BE2C (cell line): Measurements from ENCODE around the gene GRAMD4.

Experiments used
- DNase-seq: peaks from one replicate; pipeline ENCODE4 v3.0.0-alpha.2; 2020
- H3K27me3 ChIP-seq: fragments of 250-450 bp; sonication (Bioruptor Pico); 2 replicates; pipeline ENCODE4 v1.5.1; 2020; ENCODE audit warnings: mild to moderate bottlenecking
- H3K36me3 ChIP-seq: fragments of 250-450 bp; sonication (Bioruptor Pico); 2 replicates; pipeline ENCODE4 v1.5.1; 2020; ENCODE audit warnings: mild to moderate bottlenecking
- H3K4me1 ChIP-seq: fragments of 250-450 bp; sonication (Bioruptor Pico); 2 replicates; pipeline ENCODE4 v1.5.1; 2020
- H3K4me3 ChIP-seq: 2 replicates; pipeline ENCODE4 v1.5.1; 2011; ENCODE audit warnings: low read depth, low read length
- H3K9me3 ChIP-seq: fragments of 250-450 bp; sonication (Bioruptor Pico); 2 replicates; pipeline ENCODE4 v1.5.1; 2020
- TF ChIP-seq, protein P1 (sequence below): IDR thresholded peaks from 2 replicates; pipeline ENCODE4 v1.5.1; 2012; ENCODE audit warnings: mild to moderate bottlenecking, low read depth, low read length

GRAMD4 gene

DNA sequence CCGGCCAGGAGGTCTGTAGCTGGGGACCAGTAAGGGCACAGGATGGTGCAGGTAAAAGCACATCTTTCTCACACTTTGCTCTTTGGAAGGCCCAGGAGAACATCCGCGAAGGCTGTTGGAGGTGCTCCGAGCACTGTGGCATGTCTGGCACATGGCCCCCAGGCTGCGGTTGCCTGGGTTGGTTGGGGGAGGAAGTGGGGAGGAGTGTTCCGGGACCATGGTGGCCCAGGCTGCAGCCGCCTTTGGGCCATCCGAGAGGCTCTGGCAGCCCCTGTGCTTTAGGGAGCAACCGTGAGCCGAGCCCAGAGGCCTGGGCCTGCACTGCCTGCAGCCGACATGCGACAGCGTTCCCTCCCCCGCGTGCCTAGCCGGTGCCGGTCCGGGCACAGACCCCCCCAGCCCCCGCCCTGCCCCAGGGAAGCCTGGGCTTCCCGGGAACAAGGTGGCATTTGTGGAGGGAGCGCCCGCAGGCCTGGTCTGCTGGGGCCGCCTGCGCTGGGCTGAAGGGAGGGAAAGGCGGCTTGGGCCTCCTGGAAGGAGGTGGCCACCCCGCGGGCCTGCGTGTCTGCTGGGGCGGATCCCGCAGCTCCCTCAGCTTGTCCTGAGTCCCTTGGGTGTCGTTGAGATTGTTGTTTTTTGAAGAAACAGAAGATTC, 57.9 kb downstream of the GRAMD4 start:
- Histone ChIP-seq H3K4me3 (no peak overlapping the region), H3K9me3 (no peaks in the 10 kb centered on the region), H3K27me3 (no peaks in the 10 kb centered on the region), H3K36me3 (peaks cover 66% of the 10 kb centered on the region), H3K4me1 (no peaks in the 10 kb centered on the region)
- TF ChIP-seq, protein P1, sequence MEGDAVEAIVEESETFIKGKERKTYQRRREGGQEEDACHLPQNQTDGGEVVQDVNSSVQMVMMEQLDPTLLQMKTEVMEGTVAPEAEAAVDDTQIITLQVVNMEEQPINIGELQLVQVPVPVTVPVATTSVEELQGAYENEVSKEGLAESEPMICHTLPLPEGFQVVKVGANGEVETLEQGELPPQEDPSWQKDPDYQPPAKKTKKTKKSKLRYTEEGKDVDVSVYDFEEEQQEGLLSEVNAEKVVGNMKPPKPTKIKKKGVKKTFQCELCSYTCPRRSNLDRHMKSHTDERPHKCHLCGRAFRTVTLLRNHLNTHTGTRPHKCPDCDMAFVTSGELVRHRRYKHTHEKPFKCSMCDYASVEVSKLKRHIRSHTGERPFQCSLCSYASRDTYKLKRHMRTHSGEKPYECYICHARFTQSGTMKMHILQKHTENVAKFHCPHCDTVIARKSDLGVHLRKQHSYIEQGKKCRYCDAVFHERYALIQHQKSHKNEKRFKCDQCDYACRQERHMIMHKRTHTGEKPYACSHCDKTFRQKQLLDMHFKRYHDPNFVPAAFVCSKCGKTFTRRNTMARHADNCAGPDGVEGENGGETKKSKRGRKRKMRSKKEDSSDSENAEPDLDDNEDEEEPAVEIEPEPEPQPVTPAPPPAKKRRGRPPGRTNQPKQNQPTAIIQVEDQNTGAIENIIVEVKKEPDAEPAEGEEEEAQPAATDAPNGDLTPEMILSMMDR: no peak
- no peak for DNase-seq

DNA sequence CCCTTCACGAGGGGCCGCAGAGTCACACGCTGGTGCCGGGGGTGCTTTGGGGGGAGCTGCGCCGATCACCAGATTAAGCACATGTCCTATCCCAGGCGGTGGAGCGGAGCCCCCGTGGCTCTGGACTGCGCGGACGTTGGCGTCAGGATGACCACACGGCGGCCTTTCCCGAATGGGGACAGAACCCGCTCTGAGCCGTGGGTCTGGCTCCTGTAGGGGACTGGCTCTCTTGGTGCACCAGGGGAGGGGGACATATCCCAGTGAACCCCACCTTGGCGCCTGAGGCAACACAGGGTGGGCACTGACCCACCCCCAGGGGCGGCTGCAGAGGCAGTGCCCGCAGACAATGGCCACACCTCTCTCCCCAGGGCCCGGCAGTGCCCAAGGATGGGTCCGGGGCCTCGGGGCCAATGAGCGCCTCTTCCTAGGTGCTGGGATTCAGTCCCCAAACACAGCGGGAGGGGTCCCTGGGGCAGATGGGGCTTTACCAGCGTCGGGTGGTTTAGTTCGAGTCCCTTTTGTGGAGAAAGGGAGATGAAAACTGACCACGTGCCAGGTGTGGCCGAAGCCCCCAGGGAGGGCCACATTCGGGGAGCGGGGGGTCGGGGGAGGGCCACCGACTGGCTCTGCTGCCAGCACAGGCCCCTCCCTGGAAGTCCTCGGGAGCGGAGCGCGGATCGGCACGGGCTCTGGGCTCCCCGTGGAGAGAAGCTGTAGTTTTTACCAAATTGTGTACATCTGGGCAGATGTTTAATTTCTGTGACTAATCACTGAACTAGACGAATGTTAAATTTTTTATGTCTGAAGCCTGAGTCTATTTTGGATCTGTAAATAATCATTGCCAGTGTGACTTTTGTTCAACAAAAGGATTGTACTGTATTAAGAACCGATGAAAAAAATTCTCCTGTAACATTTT, 58.9 kb downstream of the GRAMD4 start:
- no peak for DNase-seq

GRCh38 chr22:46679706-46680269, 59.6 kb downstream of the GRAMD4 start:
- Histone ChIP-seq H3K4me3 (no peak overlapping the region), H3K9me3 (no peaks in the 10 kb centered on the region), H3K4me1 (peaks cover 10% of the 10 kb centered on the region), H3K27me3 (no peaks in the 10 kb centered on the region), H3K36me3 (peaks cover 57% of the 10 kb centered on the region)
- TF ChIP-seq, protein P1: no peak
- no peak for DNase-seq

More for the DNA sequence above, 58.9 kb downstream of the GRAMD4 start:
- Histone ChIP-seq H3K9me3 (no peaks in the 10 kb centered on the region), H3K4me1 (peaks cover 3% of the 10 kb centered on the region; the same call in 1 of the 2 replicates), H3K4me3 (no peak overlapping the region), H3K27me3 (no peaks in the 10 kb centered on the region), H3K36me3 (peaks cover 60% of the 10 kb centered on the region)
- TF ChIP-seq, protein P1: no peak

- peak; percentile 53 for DNase-seq
These were observed 60.8 kb downstream of the GRAMD4 start for GRCh38 chr22:46681010-46681409.

DNA sequence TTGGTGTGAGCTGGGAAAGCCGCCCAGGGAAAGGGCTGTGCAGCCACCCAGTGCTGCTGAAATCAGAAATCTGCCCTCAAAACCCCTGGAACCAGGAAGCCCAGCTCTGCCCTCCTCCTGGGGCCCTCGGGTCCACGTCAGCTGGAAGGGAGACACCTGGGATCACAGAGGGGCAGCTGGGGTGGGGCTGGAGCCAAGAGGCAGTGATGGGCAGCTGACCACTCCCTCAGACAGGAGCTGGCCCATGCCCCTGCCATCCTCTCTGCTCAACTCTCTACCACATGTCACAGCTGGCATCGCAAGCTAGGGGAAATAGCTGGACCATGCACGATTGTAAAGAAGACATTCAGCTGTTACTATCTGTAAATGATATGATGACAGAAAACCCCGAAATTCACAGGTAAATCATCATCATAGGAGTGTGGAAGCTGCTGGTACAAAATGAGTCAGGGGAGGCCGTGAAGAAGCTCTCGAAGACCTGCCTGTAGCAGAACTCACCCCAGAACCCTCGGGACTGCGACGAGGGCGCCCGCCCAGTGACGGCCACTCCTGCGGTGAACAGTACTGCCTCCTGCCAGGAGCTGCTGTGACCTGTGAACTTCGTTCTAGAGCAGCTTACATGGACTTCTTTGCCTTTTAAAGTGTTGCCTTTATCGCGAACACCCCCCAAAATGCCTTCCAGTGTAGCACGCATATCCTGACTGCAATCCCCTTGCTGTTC, 62.0 kb downstream of the GRAMD4 start:
- no peak for DNase-seq
- Histone ChIP-seq H3K36me3 (peaks cover 59% of the 10 kb centered on the region), H3K9me3 (no peaks in the 10 kb centered on the region), H3K4me3 (no peak overlapping the region), H3K27me3 (no peaks in the 10 kb centered on the region), H3K4me1 (peaks cover 24% of the 10 kb centered on the region)
- TF ChIP-seq, protein P1: no peak

More at GRCh38 chr22:46681010-46681409, 60.8 kb downstream of the GRAMD4 start:
- H3K36me3 ChIP-seq: peaks cover 57% of the 10 kb centered on the region
- no peak overlapping the region for H3K4me3 ChIP-seq
- no peaks in the 10 kb centered on the region for H3K27me3 ChIP-seq
- TF ChIP-seq, protein P1: peak; percentile 66
- H3K9me3 ChIP-seq: no peaks in the 10 kb centered on the region
- peaks cover 19% of the 10 kb centered on the region for H3K4me1 ChIP-seq
